Ovary (tissue), 9 donors: Measurements from ENCODE around the gene HERPUD2. TPM values are rescaled to one million over a fixed set of nuclear protein-coding genes. Genes with fewer than 3 reads are reported as not detected.
"Not testable (repeated sequence)": the region's sequence is repeated elsewhere in the genome, so short reads cannot be mapped to it uniquely, and the experiment has no call there.

Experiments used
- DNase-seq, 5 donors: peaks; one replicate each; pipeline ENCODE4 v3.0.0-alpha.2; 2019 to 2020
- H3K27ac ChIP-seq, 2 donors: fragments of 200-600 bp; one replicate each; pipeline versions ENCODE4 v1.5.1 to v1.8.0; 2019 to 2022
- H3K27me3 ChIP-seq: fragments of 200-600 bp; one replicate; pipeline ENCODE4 v1.8.0; 2022
- H3K36me3 ChIP-seq: fragments of 200-600 bp; sonication (generic); one replicate; pipeline ENCODE4 v1.5.1; 2019
- H3K4me1 ChIP-seq: one replicate; pipeline ENCODE4 v1.8.1; 2013; ENCODE audit warnings: mild to moderate bottlenecking, moderate library complexity; ENCODE audit not compliant: insufficient read depth
- H3K4me3 ChIP-seq: fragments of 200-600 bp; sonication (generic); one replicate; pipeline ENCODE4 v1.5.1; 2017
- H3K9me3 ChIP-seq, 2 donors: fragments of 200-600 bp in 1 of 2; sonication (generic) in 1 of 2; one replicate each; pipeline versions ENCODE4 v1.5.1 to v1.8.1; 2013 to 2019; ENCODE audit warnings: mild to moderate bottlenecking in 1 of 2, moderate library complexity in 1 of 2
- CTCF ChIP-seq, 3 donors: fragments of 450-650 bp in 2 of 3; fragments of 200-600 bp in 1 of 3; IDR thresholded peaks; one replicate each; pipeline versions ENCODE4 v1.5.1 to v1.8.0; 2016 to 2022; ENCODE audit warnings: antibody characterized with exemption in 3 of 3, mild to moderate bottlenecking in 1 of 3
- EP300 ChIP-seq: sonication (generic); formaldehyde crosslinking; IDR thresholded peaks from one replicate; pipeline ENCODE4 v1.6.1; 2017; ENCODE audit warnings: antibody characterized with exemption
- POLR2A ChIP-seq: fragments of 450-650 bp; IDR thresholded peaks from one replicate; pipeline ENCODE4 v1.6.1; 2017; ENCODE audit warnings: antibody characterized with exemption, mild to moderate bottlenecking, moderate library complexity
- WGBS, 3 donors: extraction: QIAGEN DNeasy Blood & Tissue Kit in 1 of 3; methylation state at CpG; one replicate each; pipeline versions ENCODE4 v1.1.5 to v1.1.7; 2013 to 2017; 5-methylcytosine and 5-hydroxymethylcytosine counted together
- intact Hi-C, 4 donors: fragments of 100-400 bp; cut with DNase I; formaldehyde crosslinking; loops; one replicate each; pipeline versions ENCODE4 v1.11.0 to v1.15.1; 2022 to 2023
- polyA plus RNA-seq, 2 donors: library from polyadenylated mRNA; stranded (reverse); fragments of 200-250 nt in 1 of 2; fragments of 350-450 nt in 1 of 2; fragmentation: Illumina TruSeq in 1 of 2; extraction: RNeasy Lipid Tissue Mini Kit (QIAGEN cat#74804) in 1 of 2; gene quantifications; one replicate each; pipeline ENCODE4 v1.2.3, GENCODE V29; 2013 to 2014
- total RNA-seq, 7 donors: library from RNA; depleted of rRNA in 2 of 7; stranded (reverse); fragments of >200 nt in 2 of 7; fragmentation: NEBNext Ultra II Directional in 3 of 7; extraction: Animal tissue kit (Norgen Biotek cat#: 25700) in 3 of 7; gene quantifications; one replicate each; pipeline versions ENCODE4 v1.1.0 to v1.2.4, GENCODE V29; 2016 to 2023
- donor health status: DM: no; HTN: no; CAD: no; lungs with moderate emphysema.
- donor health status: DM: no; HTN: no; CAD: no.
- donor health status: Bipolar disorder and iron deficiency.
- donor health status: DM: yes; HTN: yes; CAD: no.
- donor health status: DM: no; HTN: no; CAD: no.
- donor health status: DM: yes; HTN: yes; CAD: no.

Gene HERPUD2
- total and polyA plus RNA-seq, 9 donors = 31.9 to 39.9 (median 38.7) TPM

GRCh38 chr7:35677582-35678356 lies 17.2 kb downstream of the HERPUD2 start:
- H3K27ac ChIP-seq = no peak overlapping the region

GRCh38 chr7:35676211-35676610 lies 18.7 kb downstream of the HERPUD2 start:
- 14 to 33% (median 26%) methylated on average over 1 of the region's 1 CpG for WGBS, 3 donors
- TF ChIP-seq EP300 (no peak), POLR2A (no peak), CTCF (IDR thresholded peaks at IDR 0.05) (no peak)
- H3K27ac ChIP-seq = no peak overlapping the region
- H3K9me3 ChIP-seq = no peaks in the 10 kb centered on the region
- H3K27me3 ChIP-seq = no peaks in the 10 kb centered on the region
- no peak for DNase-seq
- intact Hi-C loops = no loop called here
- no peaks in the 10 kb centered on the region for H3K36me3 ChIP-seq
- no peak overlapping the region for H3K4me3 ChIP-seq
- peaks cover 6% of the 10 kb centered on the region for H3K4me1 ChIP-seq

More at GRCh38 chr7:35677582-35678356, 17.2 kb downstream of the HERPUD2 start:
- Histone ChIP-seq H3K4me1 (peaks cover 6% of the 10 kb centered on the region), H3K4me3 (no peak overlapping the region), H3K9me3 (no peaks in the 10 kb centered on the region), H3K27me3 (no peaks in the 10 kb centered on the region), H3K36me3 (no peaks in the 10 kb centered on the region)
- TF ChIP-seq POLR2A (no peak), EP300 (no peak), CTCF (IDR thresholded peaks at IDR 0.05) (no peak)
- WGBS, 3 donors = 78 to 90% (median 86%) methylated on average over 3 of the region's 3 CpGs
- intact Hi-C loops = no loop called here
- DNase-seq = no peak

GRCh38 chr7:35670856-35671569 lies 23.9 kb downstream of the HERPUD2 start:
- DNase-seq = no peak
- intact Hi-C loops = no loop called here
- Histone ChIP-seq H3K4me1 (no peaks in the 10 kb centered on the region), H3K27ac (no peak overlapping the region), H3K4me3 (no peak overlapping the region), H3K27me3 (no peaks in the 10 kb centered on the region), H3K9me3 (no peaks in the 10 kb centered on the region), H3K36me3 (no peaks in the 10 kb centered on the region)
- TF ChIP-seq POLR2A = no peak
- TF ChIP-seq EP300 = no peak
- no peak for TF ChIP-seq CTCF (IDR thresholded peaks at IDR 0.05)
- WGBS, 3 donors = 63 to 77% (median 67%) methylated on average over 3 of the region's 3 CpGs

- H3K9me3 ChIP-seq, intact Hi-C loops, H3K4me3 ChIP-seq, H3K4me1 ChIP-seq, H3K27ac ChIP-seq, H3K36me3 ChIP-seq, DNase-seq, H3K27me3 ChIP-seq: not testable (repeated sequence)
- 95 to 99% (median 96%) methylated on average over 4 of the region's 4 CpGs for WGBS, 3 donors
Measured at GRCh38 chr7:35660411-35660810, 34.5 kb downstream of the HERPUD2 start.
